Measurements from ENCODE around the gene COASY.

The COASY gene

DNA sequence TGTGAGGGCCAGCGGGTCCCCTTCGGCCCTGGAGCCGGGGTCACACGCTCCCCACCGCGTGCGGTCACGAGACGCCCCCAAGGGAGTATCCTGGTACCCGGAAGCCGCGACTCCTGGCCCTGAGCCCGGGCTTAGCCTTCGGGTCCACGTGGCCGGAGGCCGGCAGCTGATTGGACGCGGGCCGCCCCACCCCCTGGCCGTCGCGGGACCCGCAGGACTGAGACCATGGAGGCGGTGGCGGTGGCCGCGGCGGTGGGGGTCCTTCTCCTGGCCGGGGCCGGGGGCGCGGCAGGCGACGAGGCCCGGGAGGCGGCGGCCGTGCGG lies 25.9 kb upstream of the COASY start, which contains the start of gene NAGLU:
Gene NAGLU, plus strand, starts transcription at position 194 of the 324 bp plus-strand sequence. Its CDS starts 32 bp downstream, at position 226.
- TF ChIP-seq TAF1 (IDR thresholded peaks at IDR 0.05; ENCODE audit: borderline replicate concordance, insufficient read depth, low read length), result 0 out of 2 replicates have a peak, but pooled peaks have one; percentile 54
- TF ChIP-seq FOXP2 (optimal IDR thresholded peaks at IDR 0.05; ENCODE audit: borderline replicate concordance, extremely low read depth, extremely low read length, insufficient read depth), result peak; percentile 85
- TF ChIP-seq, protein P1, sequence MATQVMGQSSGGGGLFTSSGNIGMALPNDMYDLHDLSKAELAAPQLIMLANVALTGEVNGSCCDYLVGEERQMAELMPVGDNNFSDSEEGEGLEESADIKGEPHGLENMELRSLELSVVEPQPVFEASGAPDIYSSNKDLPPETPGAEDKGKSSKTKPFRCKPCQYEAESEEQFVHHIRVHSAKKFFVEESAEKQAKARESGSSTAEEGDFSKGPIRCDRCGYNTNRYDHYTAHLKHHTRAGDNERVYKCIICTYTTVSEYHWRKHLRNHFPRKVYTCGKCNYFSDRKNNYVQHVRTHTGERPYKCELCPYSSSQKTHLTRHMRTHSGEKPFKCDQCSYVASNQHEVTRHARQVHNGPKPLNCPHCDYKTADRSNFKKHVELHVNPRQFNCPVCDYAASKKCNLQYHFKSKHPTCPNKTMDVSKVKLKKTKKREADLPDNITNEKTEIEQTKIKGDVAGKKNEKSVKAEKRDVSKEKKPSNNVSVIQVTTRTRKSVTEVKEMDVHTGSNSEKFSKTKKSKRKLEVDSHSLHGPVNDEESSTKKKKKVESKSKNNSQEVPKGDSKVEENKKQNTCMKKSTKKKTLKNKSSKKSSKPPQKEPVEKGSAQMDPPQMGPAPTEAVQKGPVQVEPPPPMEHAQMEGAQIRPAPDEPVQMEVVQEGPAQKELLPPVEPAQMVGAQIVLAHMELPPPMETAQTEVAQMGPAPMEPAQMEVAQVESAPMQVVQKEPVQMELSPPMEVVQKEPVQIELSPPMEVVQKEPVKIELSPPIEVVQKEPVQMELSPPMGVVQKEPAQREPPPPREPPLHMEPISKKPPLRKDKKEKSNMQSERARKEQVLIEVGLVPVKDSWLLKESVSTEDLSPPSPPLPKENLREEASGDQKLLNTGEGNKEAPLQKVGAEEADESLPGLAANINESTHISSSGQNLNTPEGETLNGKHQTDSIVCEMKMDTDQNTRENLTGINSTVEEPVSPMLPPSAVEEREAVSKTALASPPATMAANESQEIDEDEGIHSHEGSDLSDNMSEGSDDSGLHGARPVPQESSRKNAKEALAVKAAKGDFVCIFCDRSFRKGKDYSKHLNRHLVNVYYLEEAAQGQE (IDR thresholded peaks at IDR 0.05; ENCODE audit: insufficient read depth in 1 of 2, low read depth in 2 of 2, low read length in 2 of 2), result 0 out of 4 replicates have a peak, but pooled peaks of 1 of the 2 experiments have one; percentile 42
- TF ChIP-seq SIN3A (IDR thresholded peaks at IDR 0.05; ENCODE audit: borderline replicate concordance, insufficient read depth, low read length), result peak; percentile 74; the same call in 1 of the 2 replicates
- TF ChIP-seq POLR2AphosphoS5 (IDR thresholded peaks at IDR 0.05; ENCODE audit: low read depth, low read length), result peak; percentile 68

DNA sequence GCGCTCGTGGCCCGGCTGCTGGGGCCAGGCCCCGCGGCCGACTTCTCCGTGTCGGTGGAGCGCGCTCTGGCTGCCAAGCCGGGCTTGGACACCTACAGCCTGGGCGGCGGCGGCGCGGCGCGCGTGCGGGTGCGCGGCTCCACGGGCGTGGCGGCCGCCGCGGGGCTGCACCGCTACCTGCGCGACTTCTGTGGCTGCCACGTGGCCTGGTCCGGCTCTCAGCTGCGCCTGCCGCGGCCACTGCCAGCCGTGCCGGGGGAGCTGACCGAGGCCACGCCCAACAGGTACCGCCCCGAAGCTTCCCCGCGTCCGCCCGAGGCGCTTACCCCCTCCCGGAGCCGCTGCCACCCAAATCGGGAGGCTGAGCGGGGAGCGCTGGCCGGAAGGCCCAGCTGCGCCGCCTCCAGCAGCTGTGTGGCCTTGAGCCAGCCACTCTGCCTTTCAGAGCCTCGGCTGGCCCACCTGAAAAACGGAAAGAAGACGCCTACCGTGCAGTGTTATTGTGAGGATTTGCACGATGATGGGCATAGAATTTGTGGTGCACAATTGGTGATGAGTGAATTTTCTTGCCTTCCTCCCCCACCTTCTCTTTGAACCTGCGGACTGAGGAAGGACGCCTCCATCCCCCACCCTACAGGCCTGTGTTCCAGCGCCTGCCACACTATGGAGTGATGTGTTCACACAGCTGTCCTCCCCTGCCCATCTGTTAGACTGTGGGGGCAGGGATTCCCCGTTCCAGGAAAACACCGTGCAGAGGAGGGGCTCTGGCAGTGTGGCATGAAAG lies 25.4 kb upstream of the COASY start:
- TF ChIP-seq, protein P1 (IDR thresholded peaks at IDR 0.05; ENCODE audit: insufficient read depth in 1 of 2, low read depth in 2 of 2, low read length in 2 of 2), result no peak
- TF ChIP-seq POLR2AphosphoS5 (IDR thresholded peaks at IDR 0.05; ENCODE audit: low read depth, low read length), result peak; percentile 31; the same call in 1 of the 2 replicates
- TF ChIP-seq FOXP2 (optimal IDR thresholded peaks at IDR 0.05; ENCODE audit: borderline replicate concordance, extremely low read depth, extremely low read length, insufficient read depth), result peak; percentile 94
- no peak; the same call in 1 of the 2 replicates for TF ChIP-seq TAF1 (IDR thresholded peaks at IDR 0.05; ENCODE audit: borderline replicate concordance, insufficient read depth, low read length)
- TF ChIP-seq SIN3A (IDR thresholded peaks at IDR 0.05; ENCODE audit: borderline replicate concordance, insufficient read depth, low read length), result peak; percentile 17; the same call in 1 of the 2 replicates

DNA sequence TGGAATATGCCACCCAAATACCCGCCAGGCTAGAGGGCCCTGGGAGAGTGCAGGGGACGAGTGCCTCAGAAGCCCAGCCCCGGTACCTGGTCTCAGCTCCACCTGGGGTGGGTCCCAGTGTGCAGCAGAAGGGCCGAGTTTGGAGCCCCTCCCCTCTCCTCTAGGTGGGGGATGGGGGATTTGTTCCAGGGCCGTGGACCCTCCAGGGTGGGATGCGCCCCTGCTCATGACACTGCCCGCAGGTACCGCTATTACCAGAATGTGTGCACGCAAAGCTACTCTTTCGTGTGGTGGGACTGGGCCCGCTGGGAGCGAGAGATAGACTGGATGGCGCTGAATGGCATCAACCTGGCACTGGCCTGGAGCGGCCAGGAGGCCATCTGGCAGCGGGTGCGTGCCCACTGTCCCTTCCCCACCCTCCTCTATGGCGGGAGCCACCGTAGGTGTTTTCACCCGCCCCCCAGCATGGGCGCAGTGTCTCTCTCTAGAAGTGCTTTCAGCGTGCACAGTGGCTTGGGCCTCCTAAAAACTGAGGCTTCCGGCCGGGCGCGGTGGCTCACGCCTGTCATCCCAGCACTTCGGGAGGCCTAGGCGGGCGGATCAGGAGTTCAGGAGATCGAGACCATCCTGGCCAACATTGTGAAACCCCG lies 24.7 kb upstream of the COASY start:
- no peak for TF ChIP-seq SIN3A (IDR thresholded peaks at IDR 0.05; ENCODE audit: borderline replicate concordance, insufficient read depth, low read length)

DNA sequence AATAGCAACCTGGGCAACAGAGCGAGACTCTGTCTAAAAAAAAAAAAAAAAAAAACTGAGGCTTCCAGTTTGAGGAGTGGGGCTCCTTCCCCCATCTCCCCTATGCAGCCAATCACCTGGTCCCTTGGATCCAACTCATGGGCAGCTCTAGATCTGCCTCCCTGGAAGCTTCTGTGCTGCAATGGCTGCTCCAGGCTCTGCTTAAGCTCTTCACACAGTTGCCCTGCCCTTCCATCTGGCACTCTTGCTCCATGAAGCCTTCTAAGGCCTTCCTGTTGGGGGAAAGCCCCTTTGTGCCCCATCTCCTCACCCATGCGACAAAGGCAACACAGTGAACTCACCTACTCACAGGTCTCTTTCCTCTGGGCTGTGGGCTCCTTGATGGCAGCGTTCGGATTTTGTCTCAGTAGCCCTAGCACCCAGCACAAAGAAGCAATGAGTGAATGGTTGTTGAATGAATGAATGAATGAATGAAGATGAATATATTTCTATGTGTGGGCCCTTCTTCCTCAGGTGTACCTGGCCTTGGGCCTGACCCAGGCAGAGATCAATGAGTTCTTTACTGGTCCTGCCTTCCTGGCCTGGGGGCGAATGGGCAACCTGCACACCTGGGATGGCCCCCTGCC lies 24.0 kb upstream of the COASY start:
- no peak for TF ChIP-seq SIN3A (IDR thresholded peaks at IDR 0.05; ENCODE audit: borderline replicate concordance, insufficient read depth, low read length)
- TF ChIP-seq TAF1 (IDR thresholded peaks at IDR 0.05; ENCODE audit: borderline replicate concordance, insufficient read depth, low read length), result no peak
- TF ChIP-seq, protein P1 (IDR thresholded peaks at IDR 0.05; ENCODE audit: insufficient read depth in 1 of 2, low read depth in 2 of 2, low read length in 2 of 2), result no peak
- TF ChIP-seq FOXP2 (optimal IDR thresholded peaks at IDR 0.05; ENCODE audit: borderline replicate concordance, extremely low read depth, extremely low read length, insufficient read depth), result no peak
- no peak for TF ChIP-seq POLR2AphosphoS5 (IDR thresholded peaks at IDR 0.05; ENCODE audit: low read depth, low read length)

DNA sequence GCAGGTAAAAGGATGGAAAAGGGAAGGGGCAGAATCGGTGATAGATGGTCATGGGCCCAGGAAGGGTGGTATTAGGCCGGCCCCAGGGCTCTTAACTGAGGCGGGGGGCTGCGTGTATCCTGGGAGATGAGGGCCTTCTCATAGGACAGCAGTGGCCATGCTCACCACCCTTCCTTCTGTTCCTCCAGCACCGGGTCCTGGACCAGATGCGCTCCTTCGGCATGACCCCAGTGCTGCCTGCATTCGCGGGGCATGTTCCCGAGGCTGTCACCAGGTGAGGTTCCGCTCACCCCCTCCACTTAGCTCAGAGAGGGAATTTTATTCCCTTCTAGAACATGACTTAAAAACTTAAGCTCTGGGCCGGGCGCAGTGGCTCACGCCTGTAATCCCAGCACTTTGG lies 23.5 kb upstream of the COASY start:
- no peak for TF ChIP-seq FOXP2 (optimal IDR thresholded peaks at IDR 0.05; ENCODE audit: borderline replicate concordance, extremely low read depth, extremely low read length, insufficient read depth)
- TF ChIP-seq, protein P1 (IDR thresholded peaks at IDR 0.05; ENCODE audit: insufficient read depth in 1 of 2, low read depth in 2 of 2, low read length in 2 of 2), result no peak
- TF ChIP-seq TAF1 (IDR thresholded peaks at IDR 0.05; ENCODE audit: borderline replicate concordance, insufficient read depth, low read length), result no peak
- TF ChIP-seq POLR2AphosphoS5 (IDR thresholded peaks at IDR 0.05; ENCODE audit: low read depth, low read length), result no peak
- TF ChIP-seq SIN3A (IDR thresholded peaks at IDR 0.05; ENCODE audit: borderline replicate concordance, insufficient read depth, low read length), result no peak

Data from PFSK-1 (cell line).